GM23248 (cell line): ENCODE data around the gene PDE4DIP.
"Not testable (repeated sequence)": the region's sequence is repeated elsewhere in the genome, so short reads cannot be mapped to it uniquely, and the experiment has no call there.

ENCODE experiments used
- EZH2 ChIP-seq: fragments of 200-600 bp; sonication (generic); IDR thresholded peaks from 2 replicates; pipeline ENCODE4 v1.6.1; 2018; ENCODE audit warnings: antibody characterized with exemption, mild to moderate bottlenecking; ENCODE audit not compliant: insufficient read depth, poor library complexity, severe bottlenecking
- EZH2phosphoT487 ChIP-seq: fragments of 200-600 bp; sonication (generic); IDR thresholded peaks from 2 replicates; pipeline ENCODE4 v1.6.1; 2018; ENCODE audit warnings: antibody characterized with exemption, moderate library complexity, mild to moderate bottlenecking, low read depth; ENCODE audit not compliant: insufficient read depth

DNA sequence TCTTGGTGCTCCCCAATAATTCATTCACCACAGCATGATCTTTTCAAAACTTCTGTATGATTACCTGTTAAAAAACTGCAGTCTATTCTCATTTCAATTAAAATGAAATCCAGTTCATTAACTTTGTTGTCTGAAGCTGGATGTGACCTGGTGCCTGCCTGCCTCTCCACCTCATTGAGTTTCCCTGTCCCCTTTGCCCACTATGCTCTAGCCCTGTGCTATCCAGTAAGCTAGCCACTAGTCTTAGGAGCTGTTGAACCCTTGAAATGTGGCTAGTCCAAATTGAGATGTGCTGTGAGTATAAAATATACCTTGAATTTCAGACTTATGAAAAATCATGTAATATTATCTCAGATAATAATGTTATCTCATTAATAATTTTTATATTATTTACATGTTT lies 114.1 kb downstream of the PDE4DIP start:
- TF ChIP-seq EZH2phosphoT487, EZH2: not testable (repeated sequence)
